Dedifferentiated amniotic fluid mesenchymal stem cell (primary cell): ENCODE measurements around the gene RAPGEF1.
A peak's percentile ranks its signal among the peaks of the same experiment; 100 is the strongest.

Source experiments
- DNase-seq: peaks from one replicate; pipeline ENCODE4 v3.0.0-alpha.2; 2016; ENCODE audit errors: extremely low spot score

RAPGEF1 gene

GRCh38 chr9:131645078-131645776, 94.6 kb downstream of the RAPGEF1 start:
- DNase-seq, result no peak

- no peak for DNase-seq
Measured at GRCh38 chr9:131642496-131643083, 97.3 kb downstream of the RAPGEF1 start.

GRCh38 chr9:131641618-131642495, 98.0 kb downstream of the RAPGEF1 start:
- no peak for DNase-seq

- DNase-seq, result no peak
Measured at GRCh38 chr9:131640438-131641137, 99.3 kb downstream of the RAPGEF1 start.

- DNase-seq, result no peak
Measured at GRCh38 chr9:131639769-131640437, 100.0 kb downstream of the RAPGEF1 start.

- no peak for DNase-seq
Measured at GRCh38 chr9:131636593-131636992, 103.3 kb downstream of the RAPGEF1 start.

GRCh38 chr9:131635892-131636291, 104.0 kb downstream of the RAPGEF1 start:
- no peak for DNase-seq

GRCh38 chr9:131635285-131635684, 104.6 kb downstream of the RAPGEF1 start:
- DNase-seq, result peak; percentile 93

GRCh38 chr9:131633491-131634031, 106.3 kb downstream of the RAPGEF1 start:
- DNase-seq, result no peak

GRCh38 chr9:131631306-131631705, 108.6 kb downstream of the RAPGEF1 start:
- no peak for DNase-seq

GRCh38 chr9:131630205-131630831, 109.6 kb downstream of the RAPGEF1 start:
- DNase-seq, result no peak

GRCh38 chr9:131629825-131630204, 110.1 kb downstream of the RAPGEF1 start:
- DNase-seq, result no peak

GRCh38 chr9:131629226-131629500, 110.7 kb downstream of the RAPGEF1 start:
- no peak for DNase-seq

- no peak for DNase-seq
Measured at GRCh38 chr9:131628459-131629225, 111.2 kb downstream of the RAPGEF1 start.

GRCh38 chr9:131627648-131628458, 112.0 kb downstream of the RAPGEF1 start:
- no peak for DNase-seq

- DNase-seq, result no peak
Measured at GRCh38 chr9:131627326-131627647, 112.6 kb downstream of the RAPGEF1 start.

GRCh38 chr9:131625790-131626670, 113.8 kb downstream of the RAPGEF1 start:
- DNase-seq, result no peak

GRCh38 chr9:131625508-131625787, 114.4 kb downstream of the RAPGEF1 start:
- no peak for DNase-seq
